Chondrocyte (in vitro differentiated cells): Measurements from ENCODE around the gene PARD3B. TPM values are rescaled to one million over a fixed set of nuclear protein-coding genes. Genes with fewer than 3 reads are reported as not detected.

Experiments used
- DNase-seq: peaks from one replicate; pipeline ENCODE4 v3.0.0; 2021; ENCODE audit warnings: mixed read lengths, low spot score
- H3K27ac Mint-ChIP-seq: one replicate; pipeline ENCODE4 v1.8.0; 2021; ENCODE audit warnings: mild to moderate bottlenecking, moderate library complexity, mixed read lengths; ENCODE audit not compliant: unreplicated experiment
- H3K27me3 Mint-ChIP-seq: 2 replicates; pipeline ENCODE4 v1.8.0; 2021; ENCODE audit warnings: low read depth, mixed read lengths
- H3K36me3 Mint-ChIP-seq: 2 replicates; pipeline ENCODE4 v1.8.0; 2021; ENCODE audit warnings: low read depth, mixed read lengths
- H3K4me1 Mint-ChIP-seq: 2 replicates; pipeline ENCODE4 v1.8.0; 2021; ENCODE audit warnings: low read depth, mild to moderate bottlenecking, mixed read lengths
- H3K4me3 Mint-ChIP-seq: one replicate; pipeline ENCODE4 v1.8.0; 2021; ENCODE audit warnings: mild to moderate bottlenecking, moderate library complexity, mixed read lengths; ENCODE audit not compliant: unreplicated experiment
- H3K9me3 Mint-ChIP-seq: 2 replicates; pipeline ENCODE4 v1.8.0; 2021; ENCODE audit warnings: low read depth, mixed read lengths
- total RNA-seq: library from RNA; stranded (reverse); gene quantifications from 3 replicates; pipeline ENCODE4 v1.2.1, GENCODE V29; 2021
- TF ChIP-seq, protein P1 (sequence below): fragments of 200-600 bp; sonication (generic); IDR thresholded peaks from 2 replicates; pipeline ENCODE4 v1.5.0; 2021; ENCODE audit warnings: antibody characterized with exemption, mild to moderate bottlenecking, moderate library complexity

PARD3B gene
- total RNA-seq, 1 donor from 2014 or later, result 24.9 TPM

DNA sequence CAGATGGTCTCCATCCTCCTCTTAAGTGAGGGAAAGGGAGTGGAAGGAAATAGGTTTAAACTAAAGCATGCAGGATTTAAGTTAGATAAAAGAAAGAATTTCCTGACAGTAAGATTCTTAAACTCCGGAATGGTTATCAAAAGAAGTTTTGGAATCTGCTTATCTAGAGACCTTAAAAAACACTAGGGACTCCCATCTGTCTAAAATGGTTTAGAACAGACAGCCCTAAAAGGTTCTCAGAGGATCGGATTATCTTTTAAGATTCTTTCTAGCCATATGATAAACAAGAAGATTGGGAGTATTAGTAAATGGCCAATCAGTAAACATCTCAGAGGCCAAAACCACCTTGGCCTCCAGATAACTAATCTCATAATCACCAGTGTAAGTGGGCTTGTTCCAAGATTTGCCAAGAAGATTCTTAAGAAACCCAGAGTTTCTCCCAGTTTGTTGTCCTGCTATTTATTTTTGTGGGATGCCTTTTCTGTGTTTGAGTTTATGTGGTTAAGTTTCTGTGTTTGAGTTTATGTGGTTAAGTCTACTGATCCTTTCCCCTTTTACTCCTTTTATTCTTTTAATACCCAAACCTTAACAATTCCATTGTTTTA lies 822.2 kb downstream of the PARD3B start:
- no peak overlapping the region for H3K27ac Mint-ChIP-seq
- DNase-seq, result no peak
- no peak overlapping the region for H3K4me3 Mint-ChIP-seq
- no peaks in the 10 kb centered on the region for H3K36me3 Mint-ChIP-seq
- TF ChIP-seq, protein P1, sequence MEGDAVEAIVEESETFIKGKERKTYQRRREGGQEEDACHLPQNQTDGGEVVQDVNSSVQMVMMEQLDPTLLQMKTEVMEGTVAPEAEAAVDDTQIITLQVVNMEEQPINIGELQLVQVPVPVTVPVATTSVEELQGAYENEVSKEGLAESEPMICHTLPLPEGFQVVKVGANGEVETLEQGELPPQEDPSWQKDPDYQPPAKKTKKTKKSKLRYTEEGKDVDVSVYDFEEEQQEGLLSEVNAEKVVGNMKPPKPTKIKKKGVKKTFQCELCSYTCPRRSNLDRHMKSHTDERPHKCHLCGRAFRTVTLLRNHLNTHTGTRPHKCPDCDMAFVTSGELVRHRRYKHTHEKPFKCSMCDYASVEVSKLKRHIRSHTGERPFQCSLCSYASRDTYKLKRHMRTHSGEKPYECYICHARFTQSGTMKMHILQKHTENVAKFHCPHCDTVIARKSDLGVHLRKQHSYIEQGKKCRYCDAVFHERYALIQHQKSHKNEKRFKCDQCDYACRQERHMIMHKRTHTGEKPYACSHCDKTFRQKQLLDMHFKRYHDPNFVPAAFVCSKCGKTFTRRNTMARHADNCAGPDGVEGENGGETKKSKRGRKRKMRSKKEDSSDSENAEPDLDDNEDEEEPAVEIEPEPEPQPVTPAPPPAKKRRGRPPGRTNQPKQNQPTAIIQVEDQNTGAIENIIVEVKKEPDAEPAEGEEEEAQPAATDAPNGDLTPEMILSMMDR, result no peak
- no peaks in the 10 kb centered on the region for H3K27me3 Mint-ChIP-seq
- peaks cover 4% of the 10 kb centered on the region for H3K9me3 Mint-ChIP-seq
- H3K4me1 Mint-ChIP-seq, result peaks cover 17% of the 10 kb centered on the region

DNA sequence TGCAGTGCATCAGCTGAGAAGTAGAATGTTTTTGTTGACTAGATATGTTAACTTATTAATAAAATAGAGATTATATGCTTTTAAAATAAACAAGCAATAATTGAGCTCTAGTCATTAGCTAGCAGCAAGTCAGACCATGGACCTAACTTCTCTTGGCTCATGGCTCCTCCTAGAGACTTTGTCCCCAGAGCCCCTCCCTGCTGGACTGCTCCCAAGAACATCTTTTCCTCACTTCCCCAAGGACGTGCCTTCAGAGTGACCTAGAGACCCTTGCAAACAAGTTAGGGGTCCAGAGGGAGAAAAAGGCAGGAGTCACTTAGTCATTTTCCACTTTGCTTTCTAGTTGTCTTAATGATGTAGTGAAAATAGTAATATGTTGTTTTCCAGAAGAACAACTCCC lies 824.5 kb downstream of the PARD3B start:
- Mint-ChIP-seq H3K27me3 (no peaks in the 10 kb centered on the region), H3K36me3 (no peaks in the 10 kb centered on the region), H3K4me1 (peaks cover 17% of the 10 kb centered on the region), H3K4me3 (no peak overlapping the region), H3K27ac (no peak overlapping the region), H3K9me3 (peaks cover 4% of the 10 kb centered on the region)
- no peak for DNase-seq
- TF ChIP-seq, protein P1, result no peak

DNA sequence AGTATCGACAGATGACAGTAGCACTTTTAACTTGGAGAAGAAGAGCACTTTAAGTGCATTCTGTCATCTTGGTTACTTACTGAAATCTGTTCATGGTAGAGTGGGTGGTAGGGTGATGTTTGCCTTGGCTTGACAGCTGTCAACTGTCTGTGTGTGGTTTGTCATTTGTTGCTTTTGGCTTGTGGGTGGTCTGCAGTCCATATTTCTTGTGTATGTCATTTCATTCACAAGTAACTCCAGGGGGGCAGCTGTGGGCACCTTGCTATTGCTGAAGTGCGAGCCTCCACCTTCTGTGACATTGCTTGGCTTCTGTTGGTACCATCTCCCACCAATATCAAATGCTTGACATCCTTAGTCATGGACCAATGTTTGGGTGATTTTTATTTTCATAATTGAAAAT lies 825.5 kb downstream of the PARD3B start:
- H3K27me3 Mint-ChIP-seq, result no peaks in the 10 kb centered on the region
- H3K4me3 Mint-ChIP-seq, result no peak overlapping the region
- no peak for DNase-seq
- H3K36me3 Mint-ChIP-seq, result no peaks in the 10 kb centered on the region
- H3K27ac Mint-ChIP-seq, result no peak overlapping the region
- TF ChIP-seq, protein P1, result no peak
- peaks cover 4% of the 10 kb centered on the region for H3K9me3 Mint-ChIP-seq
- H3K4me1 Mint-ChIP-seq, result peaks cover 17% of the 10 kb centered on the region

DNA sequence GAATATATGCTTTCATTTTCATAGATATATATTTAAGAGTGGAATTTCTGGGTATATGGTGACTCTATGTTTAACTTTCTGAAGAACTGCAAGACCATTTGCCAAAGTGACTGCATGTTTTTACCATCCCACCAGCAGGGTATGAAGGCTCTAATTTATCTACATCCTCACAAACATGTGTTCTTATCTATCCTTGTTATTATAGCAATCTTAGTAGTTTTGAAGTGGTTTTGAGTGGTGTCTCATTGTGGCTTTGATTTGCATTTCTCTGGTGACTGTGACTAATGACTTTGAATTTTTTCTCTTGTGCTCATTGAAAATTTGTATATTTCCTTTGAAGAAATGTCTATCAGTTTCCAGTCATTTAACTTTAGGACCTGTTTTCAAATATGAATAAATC lies 826.9 kb downstream of the PARD3B start:
- TF ChIP-seq, protein P1, result no peak
- H3K27ac Mint-ChIP-seq, result no peak overlapping the region
- H3K27me3 Mint-ChIP-seq, result no peaks in the 10 kb centered on the region
- DNase-seq, result no peak
- H3K36me3 Mint-ChIP-seq, result no peaks in the 10 kb centered on the region
- peaks cover 4% of the 10 kb centered on the region for H3K4me1 Mint-ChIP-seq
- H3K4me3 Mint-ChIP-seq, result no peak overlapping the region
- H3K9me3 Mint-ChIP-seq, result peaks cover 4% of the 10 kb centered on the region

DNA sequence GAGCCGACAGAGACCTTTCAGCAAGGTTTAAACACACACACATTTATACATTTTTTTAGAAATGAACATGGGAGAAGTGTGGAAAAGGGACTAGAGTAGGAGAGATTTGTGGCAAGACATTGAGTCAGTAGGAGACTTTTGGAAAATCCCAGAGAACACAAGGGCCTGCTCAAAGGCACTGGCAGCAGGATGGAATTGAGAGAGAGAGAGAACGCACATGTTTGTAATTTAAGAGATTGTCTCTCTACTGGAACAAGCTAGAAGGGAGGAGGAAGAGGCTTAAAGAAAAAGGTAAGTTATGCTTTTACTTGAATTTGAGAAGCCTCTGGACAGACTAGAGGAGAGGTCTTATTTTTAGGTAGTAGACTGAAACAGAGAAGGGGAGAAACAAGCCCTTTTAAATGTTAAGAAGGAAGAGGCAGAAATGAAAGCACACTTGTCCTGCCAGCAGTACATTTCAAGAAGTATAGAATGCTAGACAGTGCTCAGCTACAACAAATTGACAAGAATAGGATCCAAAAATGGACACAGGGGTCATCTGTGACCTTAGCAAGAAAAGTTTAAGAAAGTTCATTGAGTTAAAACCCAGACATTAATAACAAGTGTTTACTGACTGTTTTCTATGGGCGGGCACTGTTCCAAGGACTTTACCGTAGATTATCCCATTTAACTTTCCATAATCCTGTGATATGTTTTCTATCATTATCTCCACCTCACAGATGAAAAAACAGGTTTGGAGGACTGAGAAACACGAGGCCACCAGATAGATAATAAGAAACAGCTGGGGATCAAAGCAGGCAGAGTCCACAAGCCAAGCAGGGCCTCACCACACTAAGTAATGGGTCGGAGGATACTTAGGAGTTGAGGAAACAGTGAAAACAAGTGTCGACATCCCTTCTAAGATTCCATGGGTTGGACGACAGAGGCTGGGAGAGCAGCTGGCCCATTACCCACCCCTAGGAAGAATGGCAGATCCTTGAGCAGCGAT lies 830.5 kb downstream of the PARD3B start:
- Mint-ChIP-seq H3K27me3 (no peaks in the 10 kb centered on the region), H3K27ac (no peak overlapping the region)

More for the DNA sequence above, 830.5 kb downstream of the PARD3B start:
- Mint-ChIP-seq H3K4me3 (no peak overlapping the region), H3K4me1 (no peaks in the 10 kb centered on the region), H3K36me3 (no peaks in the 10 kb centered on the region), H3K9me3 (peaks cover 3% of the 10 kb centered on the region)
- no peak for DNase-seq
- TF ChIP-seq, protein P1, result no peak
